GM23338 (cell line): ENCODE data around the gene RGMB. TPM values are rescaled to one million over a fixed set of nuclear protein-coding genes. Genes with fewer than 3 reads are reported as not detected.

Experiments
- ATAC-seq: fragments of 200-7000 bp; cut with Tn5 transposase; 3 replicates; pipeline ENCODE4 v1.9.1; 2020
- DNase-seq: peaks from one replicate; pipeline ENCODE4 v3.0.0-alpha.2; 2015; ENCODE audit warnings: low spot score
- H2AFZ ChIP-seq: fragments of 200-600 bp; sonication (generic); 2 replicates; pipeline ENCODE4 v1.8.0; 2016; ENCODE audit warnings: antibody characterized with exemption, mild to moderate bottlenecking, moderate library complexity
- H3F3A ChIP-seq: fragments of 200-600 bp; sonication (generic); replicated peaks from 2 replicates; pipeline ENCODE4 v1.8.0; 2017; ENCODE audit warnings: antibody characterized with exemption, mixed run types, low read depth
- H3K27ac ChIP-seq: fragments of 200-600 bp; sonication (generic); 2 replicates; pipeline ENCODE4 v1.6.1; 2016; ENCODE audit warnings: low read depth
- H3K27me3 ChIP-seq: fragments of 200-600 bp; sonication (generic); 2 replicates; pipeline ENCODE4 v1.8.0; 2016; ENCODE audit warnings: mild to moderate bottlenecking, mixed run types, moderate library complexity; ENCODE audit not compliant: insufficient read depth
- H3K36me3 ChIP-seq: fragments of 200-600 bp; sonication (generic); 2 replicates; pipeline ENCODE4 v1.8.0; 2016; ENCODE audit warnings: mild to moderate bottlenecking; ENCODE audit not compliant: insufficient read depth
- H3K4me1 ChIP-seq: fragments of 200-600 bp; sonication (generic); 2 replicates; pipeline ENCODE4 v1.8.0; 2016; ENCODE audit warnings: mild to moderate bottlenecking, moderate library complexity; ENCODE audit not compliant: insufficient read depth
- H3K4me2 ChIP-seq: fragments of 200-600 bp; sonication (generic); 2 replicates; pipeline ENCODE4 v1.7.1; 2017; ENCODE audit warnings: mixed run types
- H3K4me3 ChIP-seq: fragments of 200-600 bp; sonication (generic); 2 replicates; pipeline ENCODE4 v1.6.1; 2016; ENCODE audit warnings: mixed run types
- H3K79me2 ChIP-seq: fragments of 200-600 bp; sonication (generic); replicated peaks from 2 replicates; pipeline ENCODE4 v1.8.0; 2017; ENCODE audit warnings: mild to moderate bottlenecking; ENCODE audit not compliant: insufficient read depth
- H3K9me2 ChIP-seq: fragments of 200-600 bp; sonication (generic); 2 replicates; pipeline ENCODE4 v1.8.0; 2017; ENCODE audit not compliant: insufficient read depth
- H4K20me1 ChIP-seq: fragments of 200-600 bp; sonication (generic); replicated peaks from 2 replicates; pipeline ENCODE4 v1.8.0; 2017; ENCODE audit warnings: mild to moderate bottlenecking; ENCODE audit not compliant: insufficient read depth
- H3K27ac Mint-ChIP-seq: 2 replicates; pipeline ENCODE4 v1.8.0; 2020; ENCODE audit warnings: inconsistent platforms, mild to moderate bottlenecking, moderate library complexity, mixed read lengths
- H3K27me3 Mint-ChIP-seq: 3 replicates; pipeline ENCODE4 v1.8.0; 2022; ENCODE audit warnings: low read depth, mild to moderate bottlenecking, moderate library complexity, mixed read lengths, inconsistent platforms; ENCODE audit not compliant: insufficient read depth, poor library complexity
- H3K36me3 Mint-ChIP-seq: 3 replicates; pipeline ENCODE4 v1.8.0; 2021; ENCODE audit warnings: low read depth, mild to moderate bottlenecking, inconsistent platforms, moderate library complexity, mixed read lengths
- H3K4me1 Mint-ChIP-seq: 3 replicates; pipeline ENCODE4 v1.8.0; 2020; ENCODE audit warnings: mild to moderate bottlenecking, inconsistent platforms, mixed read lengths
- H3K4me3 Mint-ChIP-seq: 3 replicates; pipeline ENCODE4 v1.8.0; 2021; ENCODE audit warnings: moderate library complexity, mild to moderate bottlenecking, inconsistent platforms, mixed read lengths
- H3K9me3 Mint-ChIP-seq: 3 replicates; pipeline ENCODE4 v1.8.0; 2020; ENCODE audit warnings: moderate library complexity, mild to moderate bottlenecking, inconsistent platforms, mixed read lengths
- CREB1 ChIP-seq: fragments of 250-450 bp; sonication (Bioruptor Pico); IDR thresholded peaks from 2 replicates; pipeline ENCODE4 v1.5.0; 2020; ENCODE audit warnings: low read depth, mild to moderate bottlenecking, moderate library complexity
- CTCF ChIP-seq, 2 experiments: fragments of 200-600 bp in 1 of 2; sonication (generic) in 1 of 2; conservative IDR thresholded peaks; 2 replicates each; pipeline versions ENCODE4 v1.5.1 to v1.6.1; 2016 to 2017; ENCODE audit warnings: antibody characterized with exemption in 2 of 2, low read depth in 2 of 2, mild to moderate bottlenecking in 2 of 2, moderate library complexity in 1 of 2
- EZH2 ChIP-seq: fragments of 200-600 bp; sonication (generic); IDR thresholded peaks from one replicate; pipeline ENCODE4 v1.8.0; 2017; ENCODE audit warnings: antibody characterized with exemption, mild to moderate bottlenecking, low read depth; ENCODE audit not compliant: unreplicated experiment
- JUNB ChIP-seq: IDR thresholded peaks from one replicate; pipeline ENCODE4 v1.6.1; 2016; ENCODE audit warnings: antibody characterized with exemption; ENCODE audit not compliant: unreplicated experiment
- NANOG ChIP-seq: IDR thresholded peaks from 2 replicates; pipeline ENCODE4 v1.6.1; 2016; ENCODE audit warnings: antibody characterized with exemption, borderline replicate concordance
- POLR2AphosphoS5 ChIP-seq: IDR thresholded peaks from 2 replicates; pipeline ENCODE4 v1.6.1; 2016; ENCODE audit warnings: antibody characterized with exemption, low read depth
- STAT1 ChIP-seq: IDR thresholded peaks from one replicate; pipeline ENCODE4 v1.6.1; 2016; ENCODE audit warnings: antibody characterized with exemption; ENCODE audit not compliant: unreplicated experiment
- ZNF114 ChIP-seq: fragments of 250-450 bp; sonication (Bioruptor Pico); IDR thresholded peaks from 2 replicates; pipeline ENCODE4 v1.5.0; 2020; ENCODE audit warnings: mild to moderate bottlenecking, moderate library complexity
- ZNF331 ChIP-seq: fragments of 250-450 bp; sonication (Bioruptor Pico); IDR thresholded peaks from 2 replicates; pipeline ENCODE4 v1.5.0; 2020; ENCODE audit warnings: low read depth, mild to moderate bottlenecking, moderate library complexity
- ZNF462 ChIP-seq: fragments of 250-450 bp; sonication (Bioruptor Pico); IDR thresholded peaks from 2 replicates; pipeline ENCODE4 v1.5.0; 2020; ENCODE audit warnings: mild to moderate bottlenecking, moderate library complexity
- polyA plus RNA-seq: library from polyadenylated mRNA; unstranded; fragments of >200 nt; fragmentation: Nextera tagmentation; extraction: Ambion mirVana; gene quantifications from 2 replicates; pipeline ENCODE4 v1.2.1, GENCODE V29; 2016
- total RNA-seq: library from RNA; depleted of rRNA; stranded (reverse); fragments of >200 nt; shearing (Covaris generic); gene quantifications from 2 replicates; pipeline ENCODE4 v1.2.3, GENCODE V29; 2014

RGMB gene
- total and polyA plus RNA-seq, 2 experiments from 2014 or later = 21.7 to 34.3 TPM

GRCh38 chr5:98796197-98796972, 22.9 kb downstream of the RGMB start:
- Mint-ChIP-seq H3K27ac (peak overlapping the region; percentile 83), H3K27me3 (no peaks in the 10 kb centered on the region), H3K4me3 (no peak overlapping the region; the same call in none of the 3 replicates), H3K9me3 (no peaks in the 10 kb centered on the region), H3K4me1 (peaks cover 31% of the 10 kb centered on the region), H3K36me3 (peaks cover 15% of the 10 kb centered on the region)
- ATAC-seq (peak; percentile 83), DNase-seq (peak; percentile 81)
- Histone ChIP-seq H2AFZ (no peak overlapping the region), H3K27ac (peak overlapping the region; percentile 78), H3F3A (no peaks in the 10 kb centered on the region), H3K79me2 (peaks cover 13% of the 10 kb centered on the region), H3K27me3 (no peaks in the 10 kb centered on the region), H3K9me2 (no peaks in the 10 kb centered on the region), H3K4me2 (peak overlapping the region; percentile 12; the same call in 1 of the 2 replicates), H3K36me3 (no peaks in the 10 kb centered on the region), H3K4me1 (peaks cover 28% of the 10 kb centered on the region), H4K20me1 (no peaks in the 10 kb centered on the region; the same call in 1 of the 2 replicates), H3K4me3 (no peak overlapping the region)
- TF ChIP-seq CTCF (conservative IDR thresholded peaks at IDR 0.05; ENCODE audit: low read depth in 2 of 2) (peak; percentile 72 to 88), CREB1 (CRISPR knock-in tag) (no peak)

- Mint-ChIP-seq H3K36me3 (peaks cover 8% of the 10 kb centered on the region; the same call in 2 of the 3 replicates), H3K27me3 (peaks cover 3% of the 10 kb centered on the region), H3K4me3 (no peak overlapping the region), H3K27ac (no peak overlapping the region), H3K4me1 (peaks cover 24% of the 10 kb centered on the region), H3K9me3 (no peaks in the 10 kb centered on the region)
- Histone ChIP-seq H3K27me3 (no peaks in the 10 kb centered on the region), H3K27ac (no peak overlapping the region), H3K4me2 (no peak overlapping the region), H2AFZ (no peak overlapping the region), H3K79me2 (no peaks in the 10 kb centered on the region; the same call in 1 of the 2 replicates), H4K20me1 (no peaks in the 10 kb centered on the region; the same call in 1 of the 2 replicates), H3K4me3 (no peak overlapping the region), H3K36me3 (no peaks in the 10 kb centered on the region), H3F3A (no peaks in the 10 kb centered on the region), H3K4me1 (peaks cover 24% of the 10 kb centered on the region), H3K9me2 (no peaks in the 10 kb centered on the region)
- no peak for DNase-seq
- ATAC-seq = no peak
- TF ChIP-seq CREB1 (CRISPR knock-in tag) (no peak), NANOG (no peak), ZNF462 (CRISPR knock-in tag) (no peak), JUNB (no peak), STAT1 (no peak), ZNF114 (CRISPR knock-in tag) (no peak), ZNF331 (CRISPR knock-in tag) (no peak), EZH2 (no peak), POLR2AphosphoS5 (no peak)
Measured at GRCh38 chr5:98798371-98798770, 24.9 kb downstream of the RGMB start.
